OCI-LY3 (cell line): ENCODE data around the gene HEXIM2.

Source experiments
- H2AFZ ChIP-seq: fragments of 200-600, 300-600 bp; shearing (Covaris generic); 2 replicates; pipeline ENCODE4 v1.6.0; 2014; ENCODE audit warnings: antibody characterized with exemption, low read depth, low read length
- H3K27ac ChIP-seq: fragments of 200-600, 300-600 bp; sonication (generic); 2 replicates; pipeline ENCODE4 v1.5.1; 2014; ENCODE audit warnings: mild to moderate bottlenecking, low read length, moderate library complexity, mixed read lengths
- H3K27me3 ChIP-seq: fragments of 200-600, 300-600 bp; sonication (generic); 2 replicates; pipeline ENCODE4 v1.6.1; 2014; ENCODE audit warnings: low read depth, low read length, mixed read lengths
- H3K36me3 ChIP-seq: fragments of 200-600, 300-600 bp; sonication (generic); replicated peaks from 2 replicates; pipeline ENCODE3; 2014; ENCODE audit warnings: low read depth, low read length, mixed read lengths
- H3K4me1 ChIP-seq: fragments of 300-600, 200-600 bp; sonication (generic); 2 replicates; pipeline ENCODE4 v1.6.1; 2014; ENCODE audit warnings: low read length, mixed read lengths
- H3K4me2 ChIP-seq: fragments of 200-600, 300-600 bp; sonication (generic); 2 replicates; pipeline ENCODE4 v1.6.1; 2014; ENCODE audit warnings: low read length, mixed read lengths
- H3K4me3 ChIP-seq: fragments of 300-600, 200-600 bp; sonication (generic); 2 replicates; pipeline ENCODE4 v1.5.1; 2014; ENCODE audit warnings: antibody characterized with exemption, mild to moderate bottlenecking, low read length, moderate library complexity
- H3K79me2 ChIP-seq: fragments of 300-600, 200-600 bp; shearing (Covaris generic); 2 replicates; pipeline ENCODE4 v1.6.1; 2014; ENCODE audit warnings: mild to moderate bottlenecking, low read length, mixed read lengths
- H3K9ac ChIP-seq: fragments of 300-600, 200-600 bp; shearing (Covaris generic); 2 replicates; pipeline ENCODE4 v1.6.0; 2014; ENCODE audit warnings: mild to moderate bottlenecking, low read length, moderate library complexity
- H3K9me3 ChIP-seq: fragments of 200-600, 300-600 bp; shearing (Covaris generic); 2 replicates; pipeline ENCODE4 v1.6.1; 2014; ENCODE audit warnings: low read length, mixed read lengths; ENCODE audit not compliant: insufficient read depth
- H4K20me1 ChIP-seq: fragments of 200-600, 300-600 bp; sonication (generic); 2 replicates; pipeline ENCODE4 v1.6.1; 2016; ENCODE audit warnings: low read length, mixed read lengths; ENCODE audit not compliant: insufficient read depth
- EZH2phosphoT487 ChIP-seq: fragments of 200-600 bp; shearing (Covaris generic); IDR thresholded peaks from 2 replicates; pipeline ENCODE4 v1.6.1; 2018; ENCODE audit warnings: antibody characterized with exemption, mixed run types, low read depth
- TF ChIP-seq, protein P1 (sequence below): fragments of 200-600, 300-600 bp; sonication (generic); IDR thresholded peaks from 2 replicates; pipeline ENCODE4 v1.5.1; 2014; ENCODE audit warnings: antibody characterized with exemption, low read length, low read depth

The HEXIM2 gene

DNA sequence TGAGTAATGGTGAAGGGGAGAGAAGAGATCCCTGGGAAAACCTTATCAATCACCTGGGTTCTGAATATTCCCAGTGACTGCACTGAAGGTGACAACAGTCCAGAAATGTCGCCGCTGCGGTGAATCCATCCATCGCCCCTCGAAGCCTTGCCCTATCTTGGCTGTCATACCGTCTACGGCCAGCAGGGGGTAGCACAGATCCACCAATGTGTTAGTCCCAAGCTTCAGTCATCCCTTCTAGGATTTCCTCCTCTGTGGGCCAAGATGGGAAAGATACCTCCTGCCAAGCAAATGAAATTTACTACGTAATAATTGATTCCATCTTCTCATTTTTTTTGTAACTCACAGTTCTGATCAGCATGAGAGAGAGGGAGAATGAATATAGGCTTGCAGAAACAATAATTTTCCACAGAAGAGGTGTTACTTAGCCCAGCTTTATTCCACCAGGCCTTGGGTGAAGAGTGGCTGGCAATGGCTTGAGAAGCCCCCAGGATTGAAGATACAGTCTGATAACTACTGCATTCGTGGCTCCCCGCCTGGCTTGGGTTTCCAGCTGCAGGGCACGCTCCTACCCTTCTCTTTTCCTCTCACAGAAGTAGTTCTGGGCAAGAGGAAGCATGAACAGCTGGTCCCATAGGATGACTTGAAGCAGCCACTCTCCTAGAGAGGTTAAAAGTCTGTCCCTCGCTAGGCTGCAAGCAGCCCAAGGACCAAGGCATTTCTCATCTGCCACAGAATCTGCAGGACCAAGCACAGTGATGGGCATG, 57.4 kb downstream of the HEXIM2 start:
- Histone ChIP-seq H3K9ac (no peak overlapping the region), H2AFZ (no peak overlapping the region), H3K36me3 (no peaks in the 10 kb centered on the region), H3K4me2 (no peak overlapping the region), H3K79me2 (peaks cover 38% of the 10 kb centered on the region), H3K27me3 (no peaks in the 10 kb centered on the region), H4K20me1 (no peaks in the 10 kb centered on the region; the same call in 1 of the 2 replicates), H3K9me3 (no peaks in the 10 kb centered on the region), H3K4me3 (no peak overlapping the region), H3K4me1 (peaks cover 16% of the 10 kb centered on the region), H3K27ac (peak overlapping the region; percentile 32)
- no peak for TF ChIP-seq EZH2phosphoT487
- TF ChIP-seq, protein P1, sequence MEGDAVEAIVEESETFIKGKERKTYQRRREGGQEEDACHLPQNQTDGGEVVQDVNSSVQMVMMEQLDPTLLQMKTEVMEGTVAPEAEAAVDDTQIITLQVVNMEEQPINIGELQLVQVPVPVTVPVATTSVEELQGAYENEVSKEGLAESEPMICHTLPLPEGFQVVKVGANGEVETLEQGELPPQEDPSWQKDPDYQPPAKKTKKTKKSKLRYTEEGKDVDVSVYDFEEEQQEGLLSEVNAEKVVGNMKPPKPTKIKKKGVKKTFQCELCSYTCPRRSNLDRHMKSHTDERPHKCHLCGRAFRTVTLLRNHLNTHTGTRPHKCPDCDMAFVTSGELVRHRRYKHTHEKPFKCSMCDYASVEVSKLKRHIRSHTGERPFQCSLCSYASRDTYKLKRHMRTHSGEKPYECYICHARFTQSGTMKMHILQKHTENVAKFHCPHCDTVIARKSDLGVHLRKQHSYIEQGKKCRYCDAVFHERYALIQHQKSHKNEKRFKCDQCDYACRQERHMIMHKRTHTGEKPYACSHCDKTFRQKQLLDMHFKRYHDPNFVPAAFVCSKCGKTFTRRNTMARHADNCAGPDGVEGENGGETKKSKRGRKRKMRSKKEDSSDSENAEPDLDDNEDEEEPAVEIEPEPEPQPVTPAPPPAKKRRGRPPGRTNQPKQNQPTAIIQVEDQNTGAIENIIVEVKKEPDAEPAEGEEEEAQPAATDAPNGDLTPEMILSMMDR = peak; percentile 75
